GM10266 (cell line): ENCODE results near the gene KSR1.
"Not testable (repeated sequence)": the region's sequence is repeated elsewhere in the genome, so short reads cannot be mapped to it uniquely, and the experiment has no call there.

Experiments
- DNase-seq: peaks from one replicate; pipeline ENCODE4 v3.0.0; 2012; ENCODE audit errors: extremely low spot score
- CTCF ChIP-seq: IDR thresholded peaks from 2 replicates; pipeline ENCODE4 v1.5.1; 2012; ENCODE audit warnings: mild to moderate bottlenecking, low read depth; ENCODE audit not compliant: control insufficient read depth, insufficient read depth; ENCODE audit errors: missing control alignments

KSR1 gene

GRCh38 chr17:27429666-27430382 lies 26.4 kb upstream of the KSR1 start:
- DNase-seq, result no peak
- no peak for TF ChIP-seq CTCF

GRCh38 chr17:27430383-27430840 lies 25.8 kb upstream of the KSR1 start:
- TF ChIP-seq CTCF, result no peak
- DNase-seq, result no peak

GRCh38 chr17:27430882-27431491 lies 25.3 kb upstream of the KSR1 start:
- TF ChIP-seq CTCF, result peak; percentile 57
- DNase-seq, result no peak

GRCh38 chr17:27433521-27433920 lies 22.7 kb upstream of the KSR1 start:
- no peak for TF ChIP-seq CTCF
- DNase-seq, result no peak

GRCh38 chr17:27435431-27436070 lies 20.7 kb upstream of the KSR1 start:
- DNase-seq, result not testable (repeated sequence)

- TF ChIP-seq CTCF, result no peak
- DNase-seq, result no peak
Measured at GRCh38 chr17:27438348-27438998, 17.8 kb upstream of the KSR1 start.

- no peak for TF ChIP-seq CTCF
- no peak for DNase-seq
Measured at GRCh38 chr17:27439342-27439741, 16.9 kb upstream of the KSR1 start.
